Measurements from ENCODE around the gene STYXL1.

- TF ChIP-seq REST (IDR thresholded peaks at IDR 0.05; ENCODE audit: insufficient replicate concordance, low read depth) (no peak), POLR2AphosphoS5 (IDR thresholded peaks at IDR 0.05; ENCODE audit: low read depth) (no peak)
These were observed 81.4 kb downstream of the STYXL1 start for GRCh38 chr7:75966190-75966961.
